ENCODE data around the gene FAM53B. TPM values are rescaled to one million over a fixed set of nuclear protein-coding genes. Genes with fewer than 3 reads are reported as not detected.
"Not testable (repeated sequence)": the region's sequence is repeated elsewhere in the genome, so short reads cannot be mapped to it uniquely, and the experiment has no call there.

The FAM53B gene
- total RNA-seq, 1 donor from 2014 or later: 41.3 TPM

GRCh38 chr10:124614003-124614659 is 130.0 kb downstream of the FAM53B start:
- no peak for TF ChIP-seq CTCF (conservative IDR thresholded peaks at IDR 0.05)
- Mint-ChIP-seq H3K36me3 (ENCODE audit: low read depth) (no peaks in the 10 kb centered on the region), H3K27ac (ENCODE audit: unreplicated experiment) (no peak overlapping the region), H3K27me3 (ENCODE audit: low read depth) (no peaks in the 10 kb centered on the region), H3K4me3 (no peak overlapping the region), H3K4me1 (peaks cover 9% of the 10 kb centered on the region), H3K9me3 (no peaks in the 10 kb centered on the region)
- no peak for DNase-seq (ENCODE audit: low read depth, low spot score)

- no peak overlapping the region for H3K4me3 Mint-ChIP-seq
- H3K27me3 Mint-ChIP-seq (ENCODE audit: low read depth): no peaks in the 10 kb centered on the region
- H3K4me1 Mint-ChIP-seq: peaks cover 9% of the 10 kb centered on the region
- H3K36me3 Mint-ChIP-seq (ENCODE audit: low read depth): no peaks in the 10 kb centered on the region
- no peak for DNase-seq (ENCODE audit: low read depth, low spot score)
- H3K9me3 Mint-ChIP-seq: no peaks in the 10 kb centered on the region
- no peak for TF ChIP-seq CTCF (conservative IDR thresholded peaks at IDR 0.05)
- H3K27ac Mint-ChIP-seq (ENCODE audit: unreplicated experiment): no peak overlapping the region
Measured at GRCh38 chr10:124612611-124613498, 131.3 kb downstream of the FAM53B start.

- no peaks in the 10 kb centered on the region for H3K27me3 Mint-ChIP-seq (ENCODE audit: low read depth)
- no peak overlapping the region for H3K4me3 Mint-ChIP-seq
- TF ChIP-seq CTCF (conservative IDR thresholded peaks at IDR 0.05): no peak
Measured at GRCh38 chr10:124611738-124612137, 132.4 kb downstream of the FAM53B start.

GRCh38 chr10:124610851-124611250 is 133.3 kb downstream of the FAM53B start:
- H3K27ac Mint-ChIP-seq (ENCODE audit: unreplicated experiment); H3K27me3 Mint-ChIP-seq (ENCODE audit: low read depth); DNase-seq (ENCODE audit: low read depth, low spot score); H3K4me3 Mint-ChIP-seq; H3K36me3 Mint-ChIP-seq (ENCODE audit: low read depth); H3K9me3 Mint-ChIP-seq: not testable (repeated sequence)
- peaks cover 13% of the 10 kb centered on the region for H3K4me1 Mint-ChIP-seq

More at GRCh38 chr10:124611738-124612137, 132.4 kb downstream of the FAM53B start:
- Mint-ChIP-seq H3K4me1 (peaks cover 17% of the 10 kb centered on the region), H3K9me3 (no peaks in the 10 kb centered on the region), H3K27ac (ENCODE audit: unreplicated experiment) (no peak overlapping the region), H3K36me3 (ENCODE audit: low read depth) (no peaks in the 10 kb centered on the region)
- DNase-seq (ENCODE audit: low read depth, low spot score): no peak

GRCh38 chr10:124610186-124610585 is 134.0 kb downstream of the FAM53B start:
- H3K4me3 Mint-ChIP-seq: peak overlapping the region; percentile 60
- not testable (repeated sequence) for H3K27me3 Mint-ChIP-seq (ENCODE audit: low read depth); H3K36me3 Mint-ChIP-seq (ENCODE audit: low read depth); DNase-seq (ENCODE audit: low read depth, low spot score); H3K9me3 Mint-ChIP-seq; H3K27ac Mint-ChIP-seq (ENCODE audit: unreplicated experiment)
- H3K4me1 Mint-ChIP-seq: peaks cover 17% of the 10 kb centered on the region

GRCh38 chr10:124609698-124610097 is 134.5 kb downstream of the FAM53B start:
- Mint-ChIP-seq H3K36me3 (ENCODE audit: low read depth) (no peaks in the 10 kb centered on the region), H3K27me3 (ENCODE audit: low read depth) (no peaks in the 10 kb centered on the region), H3K4me3 (peak overlapping the region; percentile 60), H3K27ac (ENCODE audit: unreplicated experiment) (no peak overlapping the region), H3K9me3 (no peaks in the 10 kb centered on the region), H3K4me1 (peaks cover 20% of the 10 kb centered on the region)
- no peak for DNase-seq (ENCODE audit: low read depth, low spot score)
- no peak for TF ChIP-seq CTCF (conservative IDR thresholded peaks at IDR 0.05)
